HepG2 (cell line): ENCODE results near the gene SWI5. TPM values are rescaled to one million over a fixed set of nuclear protein-coding genes. Genes with fewer than 3 reads are reported as not detected.

Experiments used
- ATM ChIP-seq: fragments of 450-650 bp; IDR thresholded peaks from 2 replicates; pipeline ENCODE4 v1.7.1; 2017; ENCODE audit warnings: mild to moderate bottlenecking, borderline replicate concordance
- CC2D1A ChIP-seq: sonication (generic); formaldehyde crosslinking; IDR thresholded peaks from 2 replicates; pipeline ENCODE4 v1.8.1; 2023; ENCODE audit warnings: mild to moderate bottlenecking, missing genetic modification reagents
- DR1 ChIP-seq: sonication (generic); formaldehyde crosslinking; IDR thresholded peaks from 2 replicates; pipeline ENCODE4 v1.8.0; 2021; ENCODE audit warnings: mild to moderate bottlenecking, missing genetic modification reagents, inconsistent platforms
- ELF1 ChIP-seq: sonication (generic); formaldehyde crosslinking; IDR thresholded peaks from 2 replicates; pipeline ENCODE4 v1.4.0; 2020; ENCODE audit warnings: missing genetic modification reagents
- FOSL1 ChIP-seq: sonication (generic); formaldehyde crosslinking; IDR thresholded peaks from 2 replicates; pipeline ENCODE4 v1.9.0; 2021; ENCODE audit warnings: missing genetic modification reagents, borderline replicate concordance
- GRHL1 ChIP-seq: sonication (generic); formaldehyde crosslinking; conservative IDR thresholded peaks from 2 replicates; pipeline ENCODE4 v1.8.0; 2022; ENCODE audit warnings: missing genetic modification reagents
- MAZ ChIP-seq, 2 experiments: sonication (generic) in 1 of 2; formaldehyde crosslinking in 1 of 2; IDR thresholded peaks; 2 replicates each; pipeline versions ENCODE4 v1.5.0 to v1.6.1; 2012 to 2020; ENCODE audit warnings: low read depth in 2 of 2, mild to moderate bottlenecking in 2 of 2, borderline replicate concordance in 1 of 2, improper control_type of control experiment in 1 of 2, low read length in 1 of 2, missing genetic modification reagents in 1 of 2, moderate library complexity in 1 of 2
- MIXL1 ChIP-seq: IDR thresholded peaks from 2 replicates; pipeline ENCODE4 v1.6.1; 2016
- MTA3 ChIP-seq: sonication (generic); formaldehyde crosslinking; IDR thresholded peaks from 2 replicates; pipeline ENCODE4 v1.4.0; 2020; ENCODE audit warnings: missing genetic modification reagents
- NCOR1 ChIP-seq: fragments of 200-600 bp; sonication (generic); IDR thresholded peaks from 2 replicates; pipeline ENCODE4 v1.7.0; 2017; ENCODE audit warnings: antibody characterized with exemption, low read length, borderline replicate concordance
- POLR2AphosphoS5 ChIP-seq: IDR thresholded peaks from 2 replicates; pipeline ENCODE4 v1.6.1; 2012; ENCODE audit warnings: low read depth, low read length
- RFX5 ChIP-seq: IDR thresholded peaks from 2 replicates; pipeline ENCODE4 v1.6.1; 2011; ENCODE audit warnings: low read depth, low read length, improper control_type of control experiment
- ZFP82 ChIP-seq: sonication (generic); formaldehyde crosslinking; IDR thresholded peaks from 2 replicates; pipeline ENCODE4 v1.5.1; 2020; ENCODE audit warnings: mild to moderate bottlenecking, missing genetic modification reagents, borderline replicate concordance
- ZKSCAN5 ChIP-seq: sonication (generic); formaldehyde crosslinking; IDR thresholded peaks from 2 replicates; pipeline ENCODE4 v1.5.1; 2020; ENCODE audit warnings: mild to moderate bottlenecking, missing genetic modification reagents
- ZNF18 ChIP-seq: sonication (generic); formaldehyde crosslinking; IDR thresholded peaks from 2 replicates; pipeline ENCODE4 v1.8.0; 2022; ENCODE audit warnings: mild to moderate bottlenecking, missing genetic modification reagents; ENCODE audit not compliant: insufficient replicate concordance
- ZNF235 ChIP-seq: sonication (generic); formaldehyde crosslinking; IDR thresholded peaks from 2 replicates; pipeline ENCODE4 v1.8.1; 2023; ENCODE audit warnings: mild to moderate bottlenecking, missing genetic modification reagents, borderline replicate concordance
- ZNF543 ChIP-seq: sonication (generic); formaldehyde crosslinking; IDR thresholded peaks from 2 replicates; pipeline ENCODE4 v1.4.0; 2020; ENCODE audit warnings: mild to moderate bottlenecking, missing genetic modification reagents
- ZNF562 ChIP-seq: sonication (generic); formaldehyde crosslinking; IDR thresholded peaks from 2 replicates; pipeline ENCODE4 v1.8.0; 2022; ENCODE audit warnings: missing genetic modification reagents, borderline replicate concordance
- ZNF713 ChIP-seq: sonication (generic); formaldehyde crosslinking; IDR thresholded peaks from 2 replicates; pipeline ENCODE4 v1.4.0; 2020; ENCODE audit warnings: mild to moderate bottlenecking, missing genetic modification reagents
- ZNF782 ChIP-seq: sonication (generic); formaldehyde crosslinking; IDR thresholded peaks from 2 replicates; pipeline ENCODE4 v1.4.0; 2020; ENCODE audit warnings: missing genetic modification reagents, mild to moderate bottlenecking, borderline replicate concordance
- ZSCAN22 ChIP-seq: sonication (generic); formaldehyde crosslinking; IDR thresholded peaks from 2 replicates; pipeline ENCODE4 v1.4.0; 2020; ENCODE audit warnings: mild to moderate bottlenecking, missing genetic modification reagents
- polyA plus RNA-seq, 8 experiments: library from polyadenylated mRNA; depleted of rRNA in 3 of 8; stranded (reverse) in 7 of 8; unstranded in 1 of 8; fragments of >200 nt; fragmentation: Illumina TruSeq in 4 of 8; extraction: Trizol in 4 of 8; gene quantifications; 2 replicates each; pipeline versions ENCODE4 v1.2.1 to v1.2.3, GENCODE V29; 2011 to 2016; ENCODE audit warnings: low read depth in 4 of 8, missing spikeins in 1 of 8, mixed read lengths in 1 of 8; ENCODE audit not compliant: insufficient read depth in 1 of 8
- total RNA-seq, 5 experiments: library from RNA; depleted of rRNA; stranded (reverse); fragments of >200 nt; fragmentation: Illumina TruSeq; extraction: Trizol; gene quantifications; 2 replicates each; pipeline ENCODE4 v1.2.3, GENCODE V29; 2016; ENCODE audit warnings: low read depth in 1 of 5
- TF ChIP-seq, protein P1 (sequence below), 2 experiments: sonication (generic) in 1 of 2; formaldehyde crosslinking in 1 of 2; IDR thresholded peaks; 2 replicates each; pipeline versions ENCODE4 v1.5.1 to v1.6.1; 2011 to 2020; ENCODE audit warnings: borderline replicate concordance in 1 of 2, low read depth in 1 of 2, low read length in 1 of 2, mild to moderate bottlenecking in 1 of 2, missing genetic modification reagents in 1 of 2, moderate library complexity in 1 of 2

Gene SWI5
- total and polyA plus RNA-seq, 2 of the 13 experiments (the other 11 are each of a cell fraction or from before 2014, with no cell fraction given): 39.2 to 41.0 TPM

- TF ChIP-seq ZNF18 (CRISPR knock-in tag) (peak; percentile 100), POLR2AphosphoS5 (peak; percentile 97), CC2D1A (CRISPR knock-in tag) (no peak), ZNF713 (no peak), NCOR1 (no peak; the same call in none of the 2 replicates), ZNF235 (CRISPR knock-in tag) (no peak), FOSL1 (CRISPR knock-in tag) (no peak), ELF1 (peak; percentile 86), ZFP82 (CRISPR knock-in tag) (no peak), MTA3 (CRISPR knock-in tag) (no peak), DR1 (0 out of 2 replicates have a peak, but pooled peaks have one; percentile 7), MIXL1 (CRISPR knock-in tag) (no peak), ATM (no peak), MAZ (IDR thresholded peaks at IDR 0.05; ENCODE audit: borderline replicate concordance, low read depth, low read length) (0 out of 2 replicates have a peak, but pooled peaks have one; percentile 10), MAZ (CRISPR knock-in tag; IDR thresholded peaks at IDR 0.05; ENCODE audit: low read depth) (no peak), ZNF562 (CRISPR knock-in tag) (no peak), ZNF543 (CRISPR knock-in tag) (no peak; the same call in 1 of the 2 replicates), ZSCAN22 (CRISPR knock-in tag) (no peak), RFX5 (peak; percentile 42), GRHL1 (CRISPR knock-in tag) (no peak), ZKSCAN5 (CRISPR knock-in tag) (no peak), ZNF782 (no peak)
- TF ChIP-seq, protein P1, sequence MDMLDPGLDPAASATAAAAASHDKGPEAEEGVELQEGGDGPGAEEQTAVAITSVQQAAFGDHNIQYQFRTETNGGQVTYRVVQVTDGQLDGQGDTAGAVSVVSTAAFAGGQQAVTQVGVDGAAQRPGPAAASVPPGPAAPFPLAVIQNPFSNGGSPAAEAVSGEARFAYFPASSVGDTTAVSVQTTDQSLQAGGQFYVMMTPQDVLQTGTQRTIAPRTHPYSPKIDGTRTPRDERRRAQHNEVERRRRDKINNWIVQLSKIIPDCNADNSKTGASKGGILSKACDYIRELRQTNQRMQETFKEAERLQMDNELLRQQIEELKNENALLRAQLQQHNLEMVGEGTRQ (IDR thresholded peaks at IDR 0.05; ENCODE audit: low read depth, low read length): peak; percentile 42; the same call in 1 of the 2 replicates
- TF ChIP-seq, protein P1 (CRISPR knock-in tag; IDR thresholded peaks at IDR 0.05; ENCODE audit: borderline replicate concordance): no peak
These were observed at the start of gene SWI5 (continued) for GRCh38 chr9:128276008-128276573.
